DOHH2 (cell line): ENCODE data around the gene TFF1.

ENCODE experiments used
- H3F3A ChIP-seq: fragments of 200-600 bp; sonication (generic), shearing (Covaris generic); 2 replicates; pipeline ENCODE4 v1.6.0; 2016; ENCODE audit warnings: antibody characterized with exemption, mild to moderate bottlenecking; ENCODE audit not compliant: control insufficient read depth, insufficient read depth
- H3K27ac ChIP-seq: fragments of 200-600 bp; sonication (generic); 2 replicates; pipeline ENCODE4 v1.5.1; 2014; ENCODE audit warnings: low read depth, mild to moderate bottlenecking, low read length, moderate library complexity
- H3K27me3 ChIP-seq: fragments of 200-600 bp; sonication (generic); 2 replicates; pipeline ENCODE4 v1.6.1; 2014; ENCODE audit warnings: mild to moderate bottlenecking, low read length, mixed read lengths; ENCODE audit not compliant: control insufficient read depth
- H3K36me3 ChIP-seq: fragments of 200-600 bp; sonication (generic); 2 replicates; pipeline ENCODE4 v1.6.1; 2014; ENCODE audit warnings: mild to moderate bottlenecking, low read length, moderate library complexity, mixed read lengths; ENCODE audit not compliant: control insufficient read depth
- H3K4me1 ChIP-seq: fragments of 200-600 bp; sonication (generic); 2 replicates; pipeline ENCODE4 v1.6.1; 2014; ENCODE audit warnings: mild to moderate bottlenecking, low read length, mixed read lengths; ENCODE audit not compliant: control insufficient read depth
- H3K4me2 ChIP-seq: fragments of 200-600 bp; sonication (generic); 2 replicates; pipeline ENCODE4 v1.6.0; 2014; ENCODE audit warnings: mild to moderate bottlenecking, low read length, moderate library complexity
- H3K4me3 ChIP-seq: fragments of 200-600 bp; sonication (generic); 2 replicates; pipeline ENCODE4 v1.5.1; 2014; ENCODE audit warnings: mild to moderate bottlenecking, low read length, mixed read lengths
- H3K79me2 ChIP-seq: fragments of 200-600 bp; sonication (generic); 2 replicates; pipeline ENCODE4 v1.6.1; 2014; ENCODE audit warnings: mild to moderate bottlenecking, low read length, mixed read lengths; ENCODE audit not compliant: control insufficient read depth
- H3K9me2 ChIP-seq: fragments of 200-600 bp; sonication (generic); replicated peaks from 2 replicates; pipeline ENCODE4 v1.6.1; 2014; ENCODE audit warnings: mild to moderate bottlenecking, low read length, mixed read lengths; ENCODE audit not compliant: control insufficient read depth
- H3K9me3 ChIP-seq: fragments of 200-600 bp; sonication (generic); 2 replicates; pipeline ENCODE4 v1.6.1; 2014; ENCODE audit warnings: antibody characterized with exemption, low read length, mixed read lengths; ENCODE audit not compliant: control insufficient read depth, insufficient read depth
- H4K20me1 ChIP-seq: fragments of 200-600 bp; sonication (generic); 2 replicates; pipeline ENCODE4 v1.6.0; 2014; ENCODE audit warnings: low read depth, mild to moderate bottlenecking, antibody characterized with exemption, low read length, moderate library complexity; ENCODE audit not compliant: control insufficient read depth, insufficient read depth
- CTCF ChIP-seq: fragments of 200-600 bp; sonication (generic); IDR thresholded peaks from one replicate; pipeline ENCODE4 v1.5.1; 2014; ENCODE audit warnings: antibody characterized with exemption, mild to moderate bottlenecking, low read depth, low read length; ENCODE audit not compliant: poor library complexity, severe bottlenecking
- EZH2phosphoT487 ChIP-seq: fragments of 200-600 bp; sonication (generic); IDR thresholded peaks from 2 replicates; pipeline ENCODE4 v1.6.1; 2017; ENCODE audit warnings: borderline replicate concordance, mild to moderate bottlenecking, antibody characterized with exemption, low read length, moderate library complexity, mixed read lengths

Gene TFF1

GRCh38 chr21:42366292-42367010 is at the start of gene TFF1:
TFF1 (minus strand) TSS chr21:42366535; CDS start chr21:42366495, 40 bp downstream.
- no peak within 1 kb of the TSS for H3K27ac ChIP-seq
- no peaks in the 10 kb centered on the region for H3K9me3 ChIP-seq
- H3F3A ChIP-seq, result no peaks in the 10 kb centered on the region
- no peak within 1 kb of the TSS for H3K4me2 ChIP-seq
- peaks cover 27% of the 10 kb centered on the region for H3K27me3 ChIP-seq
- TF ChIP-seq CTCF (no peak), EZH2phosphoT487 (no peak)
- H4K20me1 ChIP-seq, result no peaks in the 10 kb centered on the region
- no peaks in the 10 kb centered on the region for H3K36me3 ChIP-seq
- H3K79me2 ChIP-seq, result no peaks in the 10 kb centered on the region
- H3K4me1 ChIP-seq, result peaks cover 22% of the 10 kb centered on the region
- H3K9me2 ChIP-seq, result no peaks in the 10 kb centered on the region
- no peak within 1 kb of the TSS for H3K4me3 ChIP-seq

- H3K27me3 ChIP-seq, result peaks cover 51% of the 10 kb centered on the region
- H3K27ac ChIP-seq, result no peak overlapping the region
- H3K4me2 ChIP-seq, result no peak overlapping the region
- no peaks in the 10 kb centered on the region for H3K36me3 ChIP-seq
- no peaks in the 10 kb centered on the region for H3F3A ChIP-seq
- H3K9me3 ChIP-seq, result no peaks in the 10 kb centered on the region
- H3K9me2 ChIP-seq, result no peaks in the 10 kb centered on the region
- no peak for TF ChIP-seq EZH2phosphoT487
- TF ChIP-seq CTCF, result no peak
- H3K4me1 ChIP-seq, result no peaks in the 10 kb centered on the region
- H3K4me3 ChIP-seq, result no peak overlapping the region
- no peaks in the 10 kb centered on the region for H4K20me1 ChIP-seq
- no peaks in the 10 kb centered on the region for H3K79me2 ChIP-seq
These were observed 48.8 kb upstream of the TFF1 start for GRCh38 chr21:42414928-42415769.

GRCh38 chr21:42414553-42414927 is 48.2 kb upstream of the TFF1 start:
- Histone ChIP-seq H3K9me3 (no peaks in the 10 kb centered on the region), H3K79me2 (no peaks in the 10 kb centered on the region), H4K20me1 (no peaks in the 10 kb centered on the region), H3K27me3 (peaks cover 51% of the 10 kb centered on the region), H3K4me3 (no peak overlapping the region), H3K27ac (no peak overlapping the region), H3F3A (no peaks in the 10 kb centered on the region), H3K36me3 (no peaks in the 10 kb centered on the region), H3K4me2 (no peak overlapping the region), H3K4me1 (no peaks in the 10 kb centered on the region), H3K9me2 (no peaks in the 10 kb centered on the region)
- TF ChIP-seq CTCF, result no peak
- no peak for TF ChIP-seq EZH2phosphoT487
